NT2/D1 (cell line): ENCODE measurements around the gene POLR3H.

ENCODE experiments used
- DNase-seq: peaks from one replicate; pipeline ENCODE4 v3.0.0-alpha.2; 2011; ENCODE audit warnings: low read depth, low spot score
- H3K27me3 ChIP-seq: 2 replicates; pipeline ENCODE4 v1.6.0; 2011; ENCODE audit warnings: mild to moderate bottlenecking; ENCODE audit not compliant: insufficient read length, insufficient read depth
- H3K36me3 ChIP-seq: 2 replicates; pipeline ENCODE4 v1.6.1; 2011; ENCODE audit warnings: mild to moderate bottlenecking, low read length, mixed read lengths; ENCODE audit not compliant: insufficient read depth, insufficient read length
- H3K4me1 ChIP-seq: 2 replicates; pipeline ENCODE4 v1.5.1; 2011; ENCODE audit not compliant: insufficient read depth, insufficient read length
- H3K4me3 ChIP-seq: 2 replicates; pipeline ENCODE4 v1.5.1; 2011; ENCODE audit warnings: low read depth; ENCODE audit not compliant: insufficient read length
- H3K9ac ChIP-seq: 2 replicates; pipeline ENCODE4 v1.6.0; 2011; ENCODE audit warnings: low read depth; ENCODE audit not compliant: insufficient read length
- H3K9me3 ChIP-seq: 2 replicates; pipeline ENCODE4 v1.5.1; 2011; ENCODE audit warnings: mild to moderate bottlenecking, low read length; ENCODE audit not compliant: insufficient read depth
- SUZ12 ChIP-seq: IDR thresholded peaks from 2 replicates; pipeline ENCODE4 v1.6.1; 2011; ENCODE audit not compliant: insufficient read length, insufficient read depth; ENCODE audit errors: extremely low read depth
- YY1 ChIP-seq: IDR thresholded peaks from 2 replicates; pipeline ENCODE4 v1.6.1; 2011; ENCODE audit not compliant: insufficient read length, insufficient read depth
- ZNF274 ChIP-seq: IDR thresholded peaks from 2 replicates; pipeline ENCODE4 v1.6.1; 2011; ENCODE audit warnings: mild to moderate bottlenecking, low read depth, low read length

Gene POLR3H

DNA sequence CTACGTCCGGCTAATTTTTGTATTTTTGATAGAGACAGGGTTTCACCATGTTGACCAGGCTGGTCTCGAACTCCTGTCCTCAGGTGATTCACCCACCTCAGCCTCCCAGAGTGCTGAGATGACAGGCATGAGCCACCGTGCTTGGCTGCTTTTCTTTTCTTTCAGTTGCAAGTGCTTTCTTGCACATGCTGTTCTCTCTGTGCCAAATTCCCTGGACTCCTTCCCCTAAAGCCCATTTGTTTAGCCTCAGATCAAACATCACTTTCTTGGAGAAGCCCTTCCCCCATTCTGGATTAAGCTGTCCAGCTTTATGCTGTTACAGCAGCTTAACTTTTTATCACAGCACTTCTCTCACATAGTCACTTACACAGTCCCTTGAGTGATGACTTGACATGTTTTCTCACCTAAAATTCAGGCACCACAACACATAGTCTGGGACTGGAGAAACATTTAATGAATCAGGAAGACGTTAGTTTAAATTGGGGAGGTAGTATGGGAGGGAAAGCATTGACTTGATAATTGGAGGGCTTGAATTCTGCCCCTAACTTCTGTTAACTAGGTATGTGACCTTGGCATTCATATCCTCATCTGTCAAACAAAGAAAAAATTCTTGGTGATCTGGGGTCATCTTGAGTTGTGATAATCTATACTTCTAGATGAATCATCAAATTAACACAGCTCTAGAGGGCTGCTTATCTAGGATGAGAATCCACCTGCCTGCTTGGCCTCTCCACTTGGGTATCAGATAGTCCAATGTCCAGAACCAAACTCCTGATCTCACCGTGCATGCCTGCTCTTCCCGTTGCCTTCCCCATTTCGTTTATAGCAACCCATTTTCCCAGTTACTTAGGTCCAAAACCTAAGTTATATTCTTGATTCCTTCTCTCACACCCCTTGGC is 57.0 kb downstream of the POLR3H start:
- TF ChIP-seq YY1 (no peak), ZNF274 (no peak), SUZ12 (no peak)
- Histone ChIP-seq H3K4me3 (no peak overlapping the region), H3K9me3 (no peaks in the 10 kb centered on the region), H3K27me3 (no peaks in the 10 kb centered on the region), H3K9ac (no peak overlapping the region), H3K36me3 (peaks cover 3% of the 10 kb centered on the region), H3K4me1 (peaks cover 3% of the 10 kb centered on the region)
- no peak for DNase-seq

DNA sequence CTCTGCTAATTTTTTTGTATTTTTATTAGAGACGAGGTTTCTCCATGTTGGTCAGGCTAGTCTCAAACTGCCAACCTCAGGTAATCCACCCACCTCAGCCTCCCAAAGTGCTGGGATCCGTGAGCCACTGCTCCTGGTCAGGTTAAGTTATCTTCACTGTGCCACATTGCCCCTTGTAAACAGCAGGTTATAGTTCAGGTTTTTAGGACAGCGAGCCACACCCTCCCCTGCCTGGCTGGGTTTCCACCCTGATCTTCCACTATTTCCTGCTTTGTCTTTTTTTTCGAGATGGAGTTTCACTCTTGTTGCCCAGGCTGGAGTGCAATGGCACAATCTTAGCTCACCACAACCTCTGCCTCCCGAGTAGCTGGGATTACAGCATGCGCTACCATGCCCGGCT is 59.2 kb downstream of the POLR3H start:
- no peak overlapping the region for H3K9ac ChIP-seq
- H3K4me3 ChIP-seq, result no peak overlapping the region
- H3K4me1 ChIP-seq, result peaks cover 12% of the 10 kb centered on the region
- H3K36me3 ChIP-seq, result peaks cover 5% of the 10 kb centered on the region
- TF ChIP-seq YY1 (no peak), SUZ12 (no peak), ZNF274 (no peak)
- no peaks in the 10 kb centered on the region for H3K9me3 ChIP-seq
- no peak for DNase-seq
- H3K27me3 ChIP-seq, result no peaks in the 10 kb centered on the region

DNA sequence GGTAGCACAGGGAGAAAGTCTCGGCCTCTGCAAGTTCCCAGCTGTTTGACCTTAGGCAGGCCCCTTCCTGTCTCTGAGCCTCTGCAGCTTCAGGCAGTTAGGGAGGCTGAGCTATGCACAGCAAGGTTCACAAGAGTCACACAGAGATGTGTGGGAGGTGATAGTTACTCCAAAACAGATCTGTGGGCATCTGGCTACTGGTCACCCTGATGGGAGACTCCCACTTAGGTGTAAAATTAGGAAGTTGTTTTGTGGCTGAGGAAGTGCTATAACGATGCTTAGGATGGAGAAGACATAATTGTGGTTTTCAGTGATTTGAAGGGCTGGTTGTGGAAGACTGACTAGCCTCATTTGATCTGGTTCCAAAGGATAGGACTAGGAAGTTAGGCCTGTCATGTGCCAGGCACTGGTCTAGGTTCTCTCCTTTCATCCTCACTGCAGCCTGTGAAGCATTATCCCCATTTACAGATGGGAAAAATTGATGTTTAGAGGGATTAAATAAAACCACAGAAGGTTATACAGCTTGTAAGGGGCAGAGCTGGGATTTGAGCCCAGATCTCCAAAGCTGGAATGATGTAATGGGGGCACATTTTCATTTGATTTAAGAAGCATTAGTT is 61.8 kb downstream of the POLR3H start:
- no peaks in the 10 kb centered on the region for H3K27me3 ChIP-seq
- peaks cover 12% of the 10 kb centered on the region for H3K4me1 ChIP-seq
- no peak overlapping the region for H3K4me3 ChIP-seq
- TF ChIP-seq ZNF274, result no peak
- TF ChIP-seq YY1, result no peak
- no peak for TF ChIP-seq SUZ12
- H3K9me3 ChIP-seq, result no peaks in the 10 kb centered on the region
- no peak overlapping the region for H3K9ac ChIP-seq
- H3K36me3 ChIP-seq, result peaks cover 3% of the 10 kb centered on the region
- DNase-seq, result no peak

DNA sequence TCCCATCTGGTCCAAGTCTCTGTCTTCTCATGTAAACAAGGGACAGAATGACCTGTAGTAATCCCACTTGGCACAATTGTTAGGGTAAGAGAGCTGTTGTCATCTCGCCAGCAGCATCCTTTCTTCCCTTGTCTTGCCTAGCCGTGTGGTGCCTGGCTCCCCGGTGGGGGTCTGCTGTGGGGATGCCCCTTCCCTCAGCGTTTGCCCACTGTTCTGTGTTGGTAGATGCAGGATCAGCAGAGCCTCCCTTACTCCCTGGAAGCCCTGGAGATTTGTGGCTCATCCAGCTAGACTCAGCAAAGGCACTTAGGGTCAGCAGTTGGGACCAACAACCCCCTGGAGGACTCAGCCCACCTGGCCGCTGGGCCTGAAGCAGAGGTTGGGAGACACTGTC is 62.3 kb downstream of the POLR3H start:
- H3K4me3 ChIP-seq, result no peak overlapping the region

DNA sequence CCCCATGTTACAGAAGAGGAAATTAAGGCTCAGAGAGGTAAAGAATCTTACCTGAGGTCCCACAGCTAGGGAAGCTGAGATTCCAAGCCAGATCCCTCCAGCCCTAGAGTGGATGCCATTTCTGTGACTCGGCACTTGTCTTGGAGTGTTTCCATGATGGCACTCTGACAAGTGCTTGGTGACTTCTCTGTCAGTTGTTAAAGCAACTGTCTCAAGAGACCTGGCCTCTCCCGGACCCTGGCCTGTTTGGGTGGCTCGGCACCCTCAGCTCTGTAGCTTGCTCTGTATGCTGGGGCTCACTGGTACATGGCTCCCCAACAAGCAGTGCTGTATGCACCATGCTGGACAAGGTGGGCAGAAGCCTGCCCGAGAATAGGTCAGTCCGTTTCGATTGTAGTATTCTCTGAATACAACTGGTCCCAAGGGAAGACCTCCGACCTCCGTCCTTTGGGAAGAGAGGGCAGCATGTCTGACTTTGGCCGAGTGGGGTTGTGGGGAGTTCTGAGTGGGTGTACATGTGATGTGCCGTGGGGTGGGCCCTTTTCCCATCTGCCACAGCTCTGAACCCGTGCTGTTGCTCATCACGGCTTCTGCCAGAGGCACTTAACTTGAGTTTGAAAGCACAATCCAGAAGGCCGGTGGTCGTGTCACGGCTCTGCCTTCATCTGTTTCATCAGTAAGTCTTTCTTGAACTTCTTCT is 63.0 kb downstream of the POLR3H start:
- TF ChIP-seq SUZ12 (no peak), YY1 (no peak), ZNF274 (no peak)
- H3K9ac ChIP-seq, result no peak overlapping the region
- H3K4me1 ChIP-seq, result peaks cover 12% of the 10 kb centered on the region
- DNase-seq, result no peak
- H3K9me3 ChIP-seq, result no peaks in the 10 kb centered on the region
- H3K4me3 ChIP-seq, result no peak overlapping the region
- H3K27me3 ChIP-seq, result no peaks in the 10 kb centered on the region
- H3K36me3 ChIP-seq, result peaks cover 3% of the 10 kb centered on the region

More for the DNA sequence above, 62.3 kb downstream of the POLR3H start:
- Histone ChIP-seq H3K9me3 (no peaks in the 10 kb centered on the region), H3K4me1 (peaks cover 12% of the 10 kb centered on the region), H3K9ac (no peak overlapping the region), H3K27me3 (no peaks in the 10 kb centered on the region), H3K36me3 (peaks cover 3% of the 10 kb centered on the region)
- TF ChIP-seq YY1, result no peak
- no peak for TF ChIP-seq SUZ12
- TF ChIP-seq ZNF274, result no peak
- DNase-seq, result no peak

DNA sequence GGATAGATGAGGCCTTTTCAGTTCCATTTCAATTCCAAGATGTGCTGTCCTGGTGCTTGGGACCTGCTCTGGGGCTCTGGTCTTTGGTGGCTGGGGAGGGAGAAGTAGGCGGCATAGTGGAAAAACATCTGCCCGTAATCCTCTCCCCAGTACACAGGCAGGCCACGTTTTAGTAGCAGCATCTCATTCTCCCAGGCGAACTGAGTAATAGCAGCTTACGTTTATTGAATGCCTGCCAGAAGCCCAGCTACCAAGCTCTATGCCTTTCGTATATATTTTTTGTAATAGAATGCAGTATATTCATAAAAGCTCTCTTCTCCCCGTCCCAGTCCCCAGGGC is 63.9 kb downstream of the POLR3H start:
- peaks cover 3% of the 10 kb centered on the region for H3K36me3 ChIP-seq
- no peaks in the 10 kb centered on the region for H3K9me3 ChIP-seq
- no peak overlapping the region for H3K4me3 ChIP-seq
- no peak for DNase-seq
- no peak for TF ChIP-seq SUZ12
- no peak for TF ChIP-seq YY1
- TF ChIP-seq ZNF274, result no peak
- peaks cover 12% of the 10 kb centered on the region for H3K4me1 ChIP-seq
- no peak overlapping the region for H3K9ac ChIP-seq
- no peaks in the 10 kb centered on the region for H3K27me3 ChIP-seq
